Mucosa of rectum (tissue), 2 donors: ENCODE data around the gene DRD3.

Experiments used
- H3K27ac ChIP-seq, 2 donors: one replicate each; pipeline ENCODE4 v1.7.0; 2013; ENCODE audit warnings: inconsistent platforms in 2 of 2, low read depth in 2 of 2, low read length in 2 of 2
- H3K27me3 ChIP-seq, 2 donors: one replicate each; pipeline ENCODE4 v1.7.0; 2013; ENCODE audit warnings: low read length in 2 of 2; ENCODE audit not compliant: control insufficient read depth in 2 of 2, insufficient read depth in 2 of 2
- H3K36me3 ChIP-seq, 2 donors: one replicate each; pipeline ENCODE4 v1.7.0; 2013; ENCODE audit warnings: low read length in 2 of 2; ENCODE audit not compliant: control insufficient read depth in 2 of 2, insufficient read depth in 2 of 2
- H3K4me1 ChIP-seq, 2 donors: one replicate each; pipeline ENCODE4 v1.7.0; 2013; ENCODE audit warnings: low read length in 2 of 2, mild to moderate bottlenecking in 1 of 2; ENCODE audit not compliant: control insufficient read depth in 2 of 2, insufficient read depth in 2 of 2
- H3K4me3 ChIP-seq, 2 donors: one replicate each; pipeline ENCODE4 v1.7.0; 2013; ENCODE audit warnings: low read length in 2 of 2
- H3K9ac ChIP-seq, 2 donors: one replicate each; pipeline ENCODE4 v1.7.0; 2013; ENCODE audit warnings: low read length in 2 of 2, low read depth in 1 of 2, mild to moderate bottlenecking in 1 of 2
- H3K9me3 ChIP-seq, 2 donors: one replicate each; pipeline ENCODE4 v1.7.0; 2013; ENCODE audit warnings: low read length in 2 of 2; ENCODE audit not compliant: control insufficient read depth in 2 of 2
- donor health status: healthy.
- donor health status: Normal muscosa, but diverticular disease.

The DRD3 gene

GRCh38 chr3:114127517-114127916 lies 51.3 kb downstream of the DRD3 start:
- Histone ChIP-seq H3K27me3 (no peaks in the 10 kb centered on the region), H3K9me3 (no peaks in the 10 kb centered on the region), H3K27ac (no peak overlapping the region)

GRCh38 chr3:114126461-114126860 lies 52.4 kb downstream of the DRD3 start:
- no peak overlapping the region for H3K27ac ChIP-seq
- H3K9me3 ChIP-seq = no peaks in the 10 kb centered on the region
- no peak overlapping the region for H3K4me3 ChIP-seq
- no peak overlapping the region for H3K9ac ChIP-seq
- H3K36me3 ChIP-seq = no peaks in the 10 kb centered on the region
- H3K27me3 ChIP-seq = no peaks in the 10 kb centered on the region
- no peaks in the 10 kb centered on the region for H3K4me1 ChIP-seq

More at GRCh38 chr3:114127517-114127916, 51.3 kb downstream of the DRD3 start:
- Histone ChIP-seq H3K36me3 (no peaks in the 10 kb centered on the region), H3K4me1 (no peaks in the 10 kb centered on the region), H3K4me3 (no peak overlapping the region), H3K9ac (no peak overlapping the region)

- Histone ChIP-seq H3K36me3 (no peaks in the 10 kb centered on the region), H3K27me3 (no peaks in the 10 kb centered on the region), H3K9me3 (no peaks in the 10 kb centered on the region), H3K27ac (no peak overlapping the region), H3K4me1 (no peaks in the 10 kb centered on the region), H3K4me3 (no peak overlapping the region), H3K9ac (no peak overlapping the region)
These were observed 56.7 kb downstream of the DRD3 start for GRCh38 chr3:114122027-114122709.

- H3K27ac ChIP-seq = no peak overlapping the region
- H3K9me3 ChIP-seq = no peaks in the 10 kb centered on the region
- H3K4me3 ChIP-seq = no peak overlapping the region
These were observed 58.6 kb downstream of the DRD3 start for GRCh38 chr3:114120211-114120610.

GRCh38 chr3:114119776-114120175 lies 59.1 kb downstream of the DRD3 start:
- no peaks in the 10 kb centered on the region for H3K27me3 ChIP-seq
- no peaks in the 10 kb centered on the region for H3K9me3 ChIP-seq
- no peaks in the 10 kb centered on the region for H3K36me3 ChIP-seq
- H3K4me3 ChIP-seq = no peak overlapping the region
- H3K4me1 ChIP-seq = no peaks in the 10 kb centered on the region
- no peak overlapping the region for H3K9ac ChIP-seq
- no peak overlapping the region for H3K27ac ChIP-seq

More at GRCh38 chr3:114120211-114120610, 58.6 kb downstream of the DRD3 start:
- Histone ChIP-seq H3K4me1 (no peaks in the 10 kb centered on the region), H3K36me3 (no peaks in the 10 kb centered on the region), H3K27me3 (no peaks in the 10 kb centered on the region), H3K9ac (no peak overlapping the region)

GRCh38 chr3:114115143-114115542 lies 63.7 kb downstream of the DRD3 start:
- no peaks in the 10 kb centered on the region for H3K9me3 ChIP-seq
- no peak overlapping the region for H3K9ac ChIP-seq
- H3K36me3 ChIP-seq = no peaks in the 10 kb centered on the region
- H3K4me1 ChIP-seq = no peaks in the 10 kb centered on the region
- no peak overlapping the region for H3K4me3 ChIP-seq
- no peak overlapping the region for H3K27ac ChIP-seq
- no peaks in the 10 kb centered on the region for H3K27me3 ChIP-seq

- Histone ChIP-seq H3K27me3 (no peaks in the 10 kb centered on the region), H3K4me3 (no peak overlapping the region), H3K36me3 (no peaks in the 10 kb centered on the region), H3K9ac (no peak overlapping the region), H3K9me3 (no peaks in the 10 kb centered on the region), H3K4me1 (no peaks in the 10 kb centered on the region), H3K27ac (no peak overlapping the region)
These were observed 64.1 kb downstream of the DRD3 start for GRCh38 chr3:114114719-114115118.

GRCh38 chr3:114112696-114113095 lies 66.2 kb downstream of the DRD3 start:
- no peak overlapping the region for H3K9ac ChIP-seq

GRCh38 chr3:114111060-114111770 lies 67.6 kb downstream of the DRD3 start:
- Histone ChIP-seq H3K4me3 (no peak overlapping the region), H3K9ac (no peak overlapping the region), H3K9me3 (no peaks in the 10 kb centered on the region), H3K27me3 (no peaks in the 10 kb centered on the region), H3K4me1 (no peaks in the 10 kb centered on the region), H3K36me3 (no peaks in the 10 kb centered on the region), H3K27ac (no peak overlapping the region)

More at GRCh38 chr3:114112696-114113095, 66.2 kb downstream of the DRD3 start:
- Histone ChIP-seq H3K27me3 (no peaks in the 10 kb centered on the region), H3K4me1 (no peaks in the 10 kb centered on the region), H3K4me3 (no peak overlapping the region), H3K27ac (no peak overlapping the region), H3K9me3 (no peaks in the 10 kb centered on the region), H3K36me3 (no peaks in the 10 kb centered on the region)

- no peaks in the 10 kb centered on the region for H3K36me3 ChIP-seq
- no peak overlapping the region for H3K4me3 ChIP-seq
- H3K27ac ChIP-seq = no peak overlapping the region
- no peaks in the 10 kb centered on the region for H3K4me1 ChIP-seq
- H3K9me3 ChIP-seq = no peaks in the 10 kb centered on the region
- no peak overlapping the region for H3K9ac ChIP-seq
- no peaks in the 10 kb centered on the region for H3K27me3 ChIP-seq
These were observed 68.4 kb downstream of the DRD3 start for GRCh38 chr3:114110439-114110838.
